Muscle layer of duodenum (tissue), 2 donors: ENCODE data around the gene DR1.
"Not testable (repeated sequence)": the region's sequence is repeated elsewhere in the genome, so short reads cannot be mapped to it uniquely, and the experiment has no call there.

ENCODE experiments used
- H3K27ac ChIP-seq: one replicate; pipeline ENCODE4 v1.7.0; 2013; ENCODE audit warnings: mild to moderate bottlenecking, low read length
- H3K27me3 ChIP-seq: one replicate; pipeline ENCODE4 v1.7.0; 2013; ENCODE audit warnings: low read depth, mild to moderate bottlenecking, control low read depth, low read length
- H3K36me3 ChIP-seq, 2 donors: one replicate each; pipeline ENCODE4 v1.7.0; 2013; ENCODE audit warnings: low read length in 2 of 2, control low read depth in 1 of 2, mild to moderate bottlenecking in 1 of 2; ENCODE audit not compliant: insufficient read depth in 2 of 2, control insufficient read depth in 1 of 2
- H3K4me1 ChIP-seq, 2 donors: one replicate each; pipeline ENCODE4 v1.7.0; 2013; ENCODE audit warnings: low read length in 2 of 2, mild to moderate bottlenecking in 2 of 2, control low read depth in 1 of 2, moderate library complexity in 1 of 2; ENCODE audit not compliant: insufficient read depth in 2 of 2, control insufficient read depth in 1 of 2
- H3K4me3 ChIP-seq, 2 donors: one replicate each; pipeline ENCODE4 v1.7.0; 2013; ENCODE audit warnings: low read length in 2 of 2, low read depth in 1 of 2, mild to moderate bottlenecking in 1 of 2
- H3K9me3 ChIP-seq, 2 donors: one replicate each; pipeline ENCODE4 v1.7.0; 2013; ENCODE audit warnings: low read length in 2 of 2, control low read depth in 1 of 2, mild to moderate bottlenecking in 1 of 2; ENCODE audit not compliant: control insufficient read depth in 1 of 2
- donor health status: healthy.

The DR1 gene

GRCh38 chr1:93353286-93353685 is 7.6 kb downstream of the DR1 start:
- H3K9me3 ChIP-seq, result no peaks in the 10 kb centered on the region
- H3K4me3 ChIP-seq, result no peak overlapping the region
- H3K27me3 ChIP-seq, result no peaks in the 10 kb centered on the region
- peaks cover 27 to 28% of the 10 kb centered on the region in 2 donors for H3K36me3 ChIP-seq
- peaks cover 9 to 39% of the 10 kb centered on the region in 2 donors for H3K4me1 ChIP-seq
- peak overlapping the region; percentile 30 for H3K27ac ChIP-seq

GRCh38 chr1:93354749-93355148 is 9.0 kb downstream of the DR1 start:
- H3K36me3 ChIP-seq, result peaks cover 32 to 34% of the 10 kb centered on the region in 2 donors
- H3K27me3 ChIP-seq, result no peaks in the 10 kb centered on the region
- H3K4me1 ChIP-seq, result peaks cover 6 to 32% of the 10 kb centered on the region in 2 donors

GRCh38 chr1:93357242-93357641 is 11.5 kb downstream of the DR1 start:
- Histone ChIP-seq H3K36me3 (peaks cover 32 to 34% of the 10 kb centered on the region in 2 donors), H3K4me1 (peaks cover 6 to 15% of the 10 kb centered on the region in 2 donors), H3K9me3 (no peaks in the 10 kb centered on the region), H3K27ac (no peak overlapping the region), H3K27me3 (no peaks in the 10 kb centered on the region), H3K4me3 (no peak overlapping the region)

More at GRCh38 chr1:93354749-93355148, 9.0 kb downstream of the DR1 start:
- H3K9me3 ChIP-seq, result no peaks in the 10 kb centered on the region
- no peak overlapping the region for H3K4me3 ChIP-seq
- H3K27ac ChIP-seq, result no peak overlapping the region

- Histone ChIP-seq H3K4me3 (no peak overlapping the region), H3K27me3 (no peaks in the 10 kb centered on the region), H3K36me3 (peaks cover 32 to 34% of the 10 kb centered on the region in 2 donors), H3K27ac (no peak overlapping the region), H3K4me1 (peaks cover 3 to 9% of the 10 kb centered on the region in 2 donors), H3K9me3 (no peaks in the 10 kb centered on the region)
Observed at GRCh38 chr1:93358293-93358692, 12.6 kb downstream of the DR1 start.

GRCh38 chr1:93360111-93360510 is 14.4 kb downstream of the DR1 start:
- Histone ChIP-seq H3K27ac (no peak overlapping the region), H3K36me3 (peaks cover 23 to 28% of the 10 kb centered on the region in 2 donors), H3K4me1 (peaks cover 0 to 6% of the 10 kb centered on the region in 2 donors), H3K4me3 (no peak overlapping the region), H3K27me3 (no peaks in the 10 kb centered on the region), H3K9me3 (no peaks in the 10 kb centered on the region)

- Histone ChIP-seq H3K36me3 (peaks cover 18 to 24% of the 10 kb centered on the region in 2 donors), H3K4me3 (no peak overlapping the region), H3K27ac (no peak overlapping the region), H3K4me1 (peaks cover 0 to 6% of the 10 kb centered on the region in 2 donors), H3K9me3 (no peaks in the 10 kb centered on the region), H3K27me3 (no peaks in the 10 kb centered on the region)
Observed at GRCh38 chr1:93362237-93362636, 16.5 kb downstream of the DR1 start.

GRCh38 chr1:93365813-93366212 is 20.1 kb downstream of the DR1 start:
- Histone ChIP-seq H3K27ac (no peak overlapping the region), H3K36me3 (peaks cover 7 to 17% of the 10 kb centered on the region in 2 donors), H3K27me3 (no peaks in the 10 kb centered on the region), H3K9me3 (no peaks in the 10 kb centered on the region), H3K4me1 (no peaks in the 10 kb centered on the region), H3K4me3 (no peak overlapping the region)

- no peaks in the 10 kb centered on the region for H3K27me3 ChIP-seq
- peaks cover 7 to 17% of the 10 kb centered on the region in 2 donors for H3K36me3 ChIP-seq
- H3K9me3 ChIP-seq, result no peaks in the 10 kb centered on the region
- H3K27ac ChIP-seq, result no peak overlapping the region
- H3K4me1 ChIP-seq, result no peaks in the 10 kb centered on the region
- H3K4me3 ChIP-seq, result no peak overlapping the region
Observed at GRCh38 chr1:93369734-93370133, 24.0 kb downstream of the DR1 start.

GRCh38 chr1:93374334-93375106 is 28.8 kb downstream of the DR1 start:
- H3K9me3 ChIP-seq, result no peaks in the 10 kb centered on the region
- H3K4me1 ChIP-seq, result no peaks in the 10 kb centered on the region
- H3K4me3 ChIP-seq, result no peak overlapping the region
- no peaks in the 10 kb centered on the region for H3K27me3 ChIP-seq
- H3K27ac ChIP-seq, result no peak overlapping the region
- no peaks in the 10 kb centered on the region for H3K36me3 ChIP-seq

GRCh38 chr1:93384656-93385055 is 38.9 kb downstream of the DR1 start:
- no peak overlapping the region for H3K4me3 ChIP-seq
- H3K4me1 ChIP-seq, result no peaks in the 10 kb centered on the region
- H3K9me3 ChIP-seq, result peaks cover 0 to 18% of the 10 kb centered on the region in 2 donors
- H3K36me3 ChIP-seq, result no peaks in the 10 kb centered on the region
- no peaks in the 10 kb centered on the region for H3K27me3 ChIP-seq
- no peak overlapping the region for H3K27ac ChIP-seq

GRCh38 chr1:93386268-93386667 is 40.6 kb downstream of the DR1 start:
- H3K4me1 ChIP-seq, H3K36me3 ChIP-seq, H3K4me3 ChIP-seq, H3K27me3 ChIP-seq, H3K27ac ChIP-seq: not testable (repeated sequence)
- peaks cover 0 to 18% of the 10 kb centered on the region in 2 donors for H3K9me3 ChIP-seq

- Histone ChIP-seq H3K27me3 (no peaks in the 10 kb centered on the region), H3K27ac (no peak overlapping the region), H3K36me3 (no peaks in the 10 kb centered on the region), H3K4me1 (no peaks in the 10 kb centered on the region), H3K9me3 (no peaks in the 10 kb centered on the region), H3K4me3 (no peak overlapping the region)
Observed at GRCh38 chr1:93394514-93394913, 48.8 kb downstream of the DR1 start.
